Stomach (tissue), 9 donors: ENCODE data around the gene ZNF770. TPM values are rescaled to one million over a fixed set of nuclear protein-coding genes. Genes with fewer than 3 reads are reported as not detected.
"Not testable (repeated sequence)": the region's sequence is repeated elsewhere in the genome, so short reads cannot be mapped to it uniquely, and the experiment has no call there.

ENCODE experiments used
- DNase-seq, 2 donors: peaks; one replicate each; pipeline versions ENCODE4 v3.0.0 to v3.0.0-alpha.2; 2013 to 2019
- H3K27ac ChIP-seq, 5 donors: fragments of 200-600 bp in 4 of 5; sonication (generic) in 4 of 5; one replicate each; pipeline ENCODE4 v1.5.1; 2013 to 2019; ENCODE audit warnings: mild to moderate bottlenecking in 1 of 5, moderate library complexity in 1 of 5
- H3K27me3 ChIP-seq, 3 donors: fragments of 200-600 bp; sonication (generic); one replicate each; pipeline ENCODE4 v1.5.1; 2017 to 2019; ENCODE audit warnings: mixed run types in 1 of 3
- H3K36me3 ChIP-seq, 4 donors: fragments of 200-600 bp; sonication (generic); 1 replicate in 3 of 4; 2 replicates in 1 of 4; pipeline ENCODE4 v1.5.1; 2016 to 2019
- H3K4me1 ChIP-seq, 4 donors: fragments of 200-600 bp; sonication (generic); one replicate each; pipeline ENCODE4 v1.5.1; 2016 to 2019
- H3K4me3 ChIP-seq, 4 donors: fragments of 200-600 bp; sonication (generic) in 3 of 4; one replicate each; pipeline ENCODE4 v1.5.1; 2016 to 2019; ENCODE audit warnings: mild to moderate bottlenecking in 1 of 4
- H3K9me3 ChIP-seq, 4 donors: fragments of 200-600 bp; sonication (generic); one replicate each; pipeline ENCODE4 v1.5.1; 2016 to 2019
- EP300 ChIP-seq: sonication (generic); formaldehyde crosslinking; IDR thresholded peaks from one replicate; pipeline ENCODE4 v1.6.1; 2017; ENCODE audit warnings: antibody characterized with exemption
- POLR2A ChIP-seq, 4 donors: fragments of 450-650 bp; IDR thresholded peaks; one replicate each; pipeline ENCODE4 v1.6.1; 2016; ENCODE audit warnings: antibody characterized with exemption in 4 of 4, control low read depth in 2 of 4, mild to moderate bottlenecking in 1 of 4, moderate library complexity in 1 of 4
- POLR2AphosphoS5 ChIP-seq, 3 donors: sonication (generic); formaldehyde crosslinking; IDR thresholded peaks; one replicate each; pipeline ENCODE4 v1.6.1; 2016; ENCODE audit warnings: antibody characterized with exemption in 3 of 3
- WGBS, 5 donors: extraction: QIAGEN DNeasy Blood & Tissue Kit in 3 of 5; methylation state at CpG; one replicate each; pipeline versions ENCODE4 v1.1.5 to v1.1.7; 2013 to 2018; 5-methylcytosine and 5-hydroxymethylcytosine counted together
- intact Hi-C: fragments of 100-400 bp; cut with DNase I; formaldehyde crosslinking; loops from one replicate; pipeline ENCODE4 v1.15.1; 2023; ENCODE audit warnings: low total_unique reads
- polyA plus RNA-seq, 3 donors: library from polyadenylated mRNA; stranded (reverse); fragments of 200-250 nt; gene quantifications; one replicate each; pipeline ENCODE4 v1.2.3, GENCODE V29; 2013
- total RNA-seq, 5 donors: library from RNA; depleted of rRNA; stranded (reverse); fragments of >200 nt; gene quantifications; one replicate each; pipeline versions ENCODE4 v1.1.0 to v1.2.3, GENCODE V29; 2014 to 2016
- TF ChIP-seq, protein P1 (sequence below), 7 experiments: fragments of 450-650 bp in 4 of 7; fragments of 200-600 bp in 3 of 7; sonication (generic) in 3 of 7; IDR thresholded peaks; one replicate each; pipeline ENCODE4 v1.5.1; 2016 to 2019; ENCODE audit warnings: antibody characterized with exemption in 7 of 7, control low read depth in 2 of 7, mild to moderate bottlenecking in 1 of 7
- donor health status: healthy with polysubstance abuse.
- donor health status: Bipolar disorder and iron deficiency.
- donor health status: healthy.

Gene ZNF770
- total and polyA plus RNA-seq, 8 donors, result 5.3 to 50.9 (median 8.4) TPM

DNA sequence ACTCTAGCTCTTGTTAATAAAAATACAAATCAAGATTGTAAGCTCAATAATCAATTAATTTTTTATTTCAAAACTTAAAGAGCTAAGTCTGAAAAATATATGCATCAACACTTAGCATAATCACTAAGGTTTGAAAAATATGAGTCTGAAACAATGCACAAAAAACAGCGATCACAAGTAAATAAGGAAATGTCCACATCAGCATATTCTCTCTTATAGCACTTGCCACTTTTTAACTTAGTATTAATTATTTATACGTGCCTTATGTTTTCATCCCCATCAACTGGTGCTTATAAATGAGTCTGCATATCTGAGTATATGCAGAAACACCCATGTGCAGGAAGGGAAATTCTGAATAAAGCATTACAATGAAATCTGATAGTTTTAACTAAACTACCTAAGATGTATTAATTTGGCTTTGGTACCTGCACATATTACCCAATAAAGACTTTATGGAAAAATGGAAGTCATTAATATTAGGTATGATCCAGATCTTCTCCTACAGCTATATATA, 46.8 kb downstream of the ZNF770 start:
- no peak for DNase-seq
- Histone ChIP-seq H3K27ac (no peak overlapping the region), H3K4me3 (no peak overlapping the region), H3K27me3 (no peaks in the 10 kb centered on the region), H3K36me3 (peaks cover 28 to 99% (median 95%) of the 10 kb centered on the region in 4 donors), H3K4me1 (peaks cover 0 to 15% (median 6%) of the 10 kb centered on the region in 4 donors), H3K9me3 (no peaks in the 10 kb centered on the region)
- WGBS, 5 donors, result 91 to 98% (median 97%) methylated on average over 2 of the region's 2 CpGs
- intact Hi-C loops, result no loop called here
- TF ChIP-seq, protein P1, sequence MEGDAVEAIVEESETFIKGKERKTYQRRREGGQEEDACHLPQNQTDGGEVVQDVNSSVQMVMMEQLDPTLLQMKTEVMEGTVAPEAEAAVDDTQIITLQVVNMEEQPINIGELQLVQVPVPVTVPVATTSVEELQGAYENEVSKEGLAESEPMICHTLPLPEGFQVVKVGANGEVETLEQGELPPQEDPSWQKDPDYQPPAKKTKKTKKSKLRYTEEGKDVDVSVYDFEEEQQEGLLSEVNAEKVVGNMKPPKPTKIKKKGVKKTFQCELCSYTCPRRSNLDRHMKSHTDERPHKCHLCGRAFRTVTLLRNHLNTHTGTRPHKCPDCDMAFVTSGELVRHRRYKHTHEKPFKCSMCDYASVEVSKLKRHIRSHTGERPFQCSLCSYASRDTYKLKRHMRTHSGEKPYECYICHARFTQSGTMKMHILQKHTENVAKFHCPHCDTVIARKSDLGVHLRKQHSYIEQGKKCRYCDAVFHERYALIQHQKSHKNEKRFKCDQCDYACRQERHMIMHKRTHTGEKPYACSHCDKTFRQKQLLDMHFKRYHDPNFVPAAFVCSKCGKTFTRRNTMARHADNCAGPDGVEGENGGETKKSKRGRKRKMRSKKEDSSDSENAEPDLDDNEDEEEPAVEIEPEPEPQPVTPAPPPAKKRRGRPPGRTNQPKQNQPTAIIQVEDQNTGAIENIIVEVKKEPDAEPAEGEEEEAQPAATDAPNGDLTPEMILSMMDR (IDR thresholded peaks at IDR 0.05), result no peak
- TF ChIP-seq EP300 (no peak), POLR2A (IDR thresholded peaks at IDR 0.05) (no peak), POLR2AphosphoS5 (IDR thresholded peaks at IDR 0.05) (no peak)

DNA sequence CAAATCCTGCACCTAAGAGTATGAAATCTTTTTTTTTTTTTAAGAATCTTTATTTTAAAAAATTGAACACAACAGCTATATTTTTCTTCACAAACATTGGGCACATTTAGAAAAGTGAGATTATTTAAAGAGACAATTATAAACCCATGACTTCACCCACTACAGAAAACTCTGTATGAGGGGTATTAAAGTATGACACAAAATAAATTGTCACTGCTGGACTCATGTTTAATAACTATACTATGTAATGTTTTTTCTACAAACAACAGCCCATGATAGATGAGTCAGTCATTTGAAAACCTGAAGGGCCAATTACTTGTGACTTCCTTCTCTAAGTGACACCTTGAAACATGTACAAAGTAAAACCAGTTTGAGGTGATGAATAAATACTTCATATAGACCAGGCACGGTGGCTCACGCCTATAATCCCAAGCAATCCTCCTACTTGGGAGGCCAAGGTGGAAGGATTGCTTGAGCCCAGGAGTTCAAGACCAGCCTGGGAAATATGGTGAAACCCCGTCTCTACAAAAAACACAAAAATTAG, 54.6 kb downstream of the ZNF770 start:
- 83 to 94% (median 93%) methylated on average over 3 of the region's 3 CpGs for WGBS, 5 donors
- TF ChIP-seq, protein P1 (IDR thresholded peaks at IDR 0.05), result no peak
- TF ChIP-seq POLR2AphosphoS5 (IDR thresholded peaks at IDR 0.05) (no peak), EP300 (no peak), POLR2A (IDR thresholded peaks at IDR 0.05) (no peak)
- H3K36me3 ChIP-seq, result peaks cover 39 to 100% (median 97%) of the 10 kb centered on the region in 4 donors
- H3K27ac ChIP-seq, result no peak overlapping the region
- no peak overlapping the region for H3K4me3 ChIP-seq
- DNase-seq, result no peak
- no peaks in the 10 kb centered on the region for H3K9me3 ChIP-seq
- H3K27me3 ChIP-seq, result no peaks in the 10 kb centered on the region
- intact Hi-C loops, result no loop called here
- no peaks in the 10 kb centered on the region for H3K4me1 ChIP-seq

DNA sequence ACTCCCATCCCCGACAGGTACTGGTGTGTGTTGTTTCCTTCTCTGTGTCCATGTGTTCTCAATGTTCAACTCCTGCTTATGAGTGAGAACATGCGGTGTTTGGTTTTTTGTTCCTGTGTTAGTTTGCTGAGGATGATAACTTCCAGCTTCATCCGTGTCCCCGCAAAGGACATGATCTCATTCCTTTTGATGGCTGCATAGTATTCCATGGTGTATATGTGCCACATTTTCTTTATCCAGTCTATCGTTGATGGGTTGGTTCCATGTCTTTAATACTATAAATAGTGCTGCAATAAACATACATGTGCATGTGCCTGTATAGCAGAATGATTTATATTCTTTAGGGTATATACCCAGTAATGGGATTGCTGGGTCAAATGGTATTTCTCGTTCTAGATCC, 59.7 kb downstream of the ZNF770 start:
- not testable (repeated sequence) for H3K4me3 ChIP-seq, H3K27me3 ChIP-seq, H3K9me3 ChIP-seq, DNase-seq, H3K27ac ChIP-seq, H3K4me1 ChIP-seq
- peaks cover 32 to 91% (median 85%) of the 10 kb centered on the region in 4 donors for H3K36me3 ChIP-seq
- 97 to 98% (median 98%) methylated on average over 6 of the region's 6 CpGs for WGBS, 5 donors
- intact Hi-C loops, result loop anchor here (10.0 kb wide), 1 partner anchor 214 kb away; no protein-coding TSS in a partner anchor

Other genes with a start within 250 kb of the ZNF770 start
- under 1 TPM in 1 of 5 donors, not detected in 4; 0.18 TPM for gene GJD2, start 233.3 kb downstream of the ZNF770 start, total RNA-seq
- gene GJD2, start 233.3 kb downstream of the ZNF770 start, polyA plus RNA-seq, result not detected
- gene ACTC1, start 192.7 kb downstream of the ZNF770 start, total RNA-seq, result 1 to 10 TPM in 4 of 5 donors, not detected in 1; 1.8 to 9.5 (median 3.5) TPM
- 1 to 10 TPM; 3.7 to 8.5 (median 6.0) TPM for gene ACTC1, start 192.7 kb downstream of the ZNF770 start, polyA plus RNA-seq
- gene AQR, start 18.5 kb downstream of the ZNF770 start, total RNA-seq, result 10 to 100 TPM in 3 of 5 donors, 1 to 10 TPM in 2; 5.8 to 54.5 (median 15.6) TPM
- 10 to 100 TPM in 1 of 3 donors, 1 to 10 TPM in 2; 4.5 to 12.9 (median 6.1) TPM for gene AQR, start 18.5 kb downstream of the ZNF770 start, polyA plus RNA-seq
- gene NANOGP8, start 97.0 kb upstream of the ZNF770 start, total RNA-seq, result not detected
- not detected for gene NANOGP8, start 97.0 kb upstream of the ZNF770 start, polyA plus RNA-seq